SK-N-SH (cell line): Measurements from ENCODE around the gene TTC22. TPM values are rescaled to one million over a fixed set of nuclear protein-coding genes. Genes with fewer than 3 reads are reported as not detected.

Experiments
- CTCF ChIA-PET: fragments of 300-600, 350-600 bp; formaldehyde crosslinking; extraction: SDS; loops from one replicate; lab custom pipeline; 2021; lab: Yijun Ruan, JAX
- POLR2A ChIA-PET: fragments of 350-600 bp; sonication (Branson Sonifier 250); formaldehyde crosslinking; extraction: SDS; loops from one replicate; lab custom pipeline; 2020; ENCODE audit warnings: antibody characterized with exemption, inconsistent platforms; lab: Yijun Ruan, JAX
- DNase-seq: peaks from one replicate; pipeline ENCODE4 v3.0.0; 2012
- H2AFZ ChIP-seq: fragments of 200-600 bp; sonication (generic); 2 replicates; pipeline ENCODE4 v1.8.1; 2016; ENCODE audit warnings: antibody characterized with exemption, mild to moderate bottlenecking, low read depth
- H3F3A ChIP-seq: fragments of 200-600 bp; sonication (generic); replicated peaks from 2 replicates; pipeline ENCODE3; 2016; ENCODE audit warnings: antibody characterized with exemption, mild to moderate bottlenecking; ENCODE audit not compliant: insufficient read depth
- H3K27ac ChIP-seq, 2 experiments: fragments of 200-500 bp in 1 of 2; fragments of 200-600 bp in 1 of 2; sonication (Bioruptor generic) in 1 of 2; sonication (generic), shearing (Covaris generic) in 1 of 2; 2 replicates each; pipeline versions ENCODE4 v1.5.1 to v1.6.1; 2014 to 2016; ENCODE audit warnings: low read depth in 2 of 2, inconsistent platforms in 1 of 2, low read length in 1 of 2, mild to moderate bottlenecking in 1 of 2, mixed read lengths in 1 of 2
- H3K27me3 ChIP-seq: fragments of 200-600 bp; sonication (generic), shearing (Covaris generic); 2 replicates; pipeline ENCODE4 v1.6.1; 2016; ENCODE audit warnings: mixed run types; ENCODE audit not compliant: insufficient read depth
- H3K36me3 ChIP-seq, 2 experiments: fragments of 200-500 bp in 1 of 2; fragments of 200-600 bp in 1 of 2; sonication (Bioruptor generic) in 1 of 2; sonication (generic) in 1 of 2; replicated peaks in 1 of 2; 2 replicates each; pipeline versions ENCODE3 to v1.5.1; 2014 to 2016; ENCODE audit warnings: low read length in 1 of 2, mild to moderate bottlenecking in 1 of 2; ENCODE audit not compliant: insufficient read depth in 2 of 2, control insufficient read depth in 1 of 2
- H3K4me1 ChIP-seq, 2 experiments: fragments of 200-500 bp in 1 of 2; fragments of 200-600 bp in 1 of 2; sonication (Bioruptor generic) in 1 of 2; sonication (generic), shearing (Covaris generic) in 1 of 2; 2 replicates each; pipeline versions ENCODE4 v1.5.1 to v1.6.1; 2014 to 2016; ENCODE audit warnings: low read depth in 1 of 2, low read length in 1 of 2, mixed run types in 1 of 2; ENCODE audit not compliant: insufficient read depth in 2 of 2, control insufficient read depth in 1 of 2
- H3K4me2 ChIP-seq: fragments of 200-600 bp; sonication (generic), shearing (Covaris generic); 2 replicates; pipeline ENCODE4 v1.6.1; 2017; ENCODE audit warnings: mixed run types
- H3K4me3 ChIP-seq, 2 experiments: fragments of 200-500 bp in 1 of 2; fragments of 200-600 bp in 1 of 2; sonication (Bioruptor generic) in 1 of 2; sonication (generic), shearing (Covaris generic) in 1 of 2; 2 replicates each; pipeline versions ENCODE4 v1.5.1 to v1.8.1; 2014 to 2016; ENCODE audit warnings: low read depth in 2 of 2, inconsistent platforms in 1 of 2, low read length in 1 of 2, mild to moderate bottlenecking in 1 of 2, mixed read lengths in 1 of 2, moderate library complexity in 1 of 2
- H3K79me2 ChIP-seq: fragments of 200-600 bp; sonication (generic); 2 replicates; pipeline ENCODE4 v1.8.1; 2017; ENCODE audit warnings: mild to moderate bottlenecking; ENCODE audit not compliant: insufficient read depth
- H3K9ac ChIP-seq: fragments of 200-600 bp; sonication (generic); 2 replicates; pipeline ENCODE4 v1.6.1; 2017; ENCODE audit warnings: mixed run types
- H3K9me2 ChIP-seq: fragments of 200-600 bp; sonication (generic); 2 replicates; pipeline ENCODE4 v1.6.1; 2017; ENCODE audit warnings: mixed run types
- H3K9me3 ChIP-seq: fragments of 200-600 bp; sonication (generic); 2 replicates; pipeline ENCODE4 v1.6.1; 2017; ENCODE audit warnings: mixed run types, mild to moderate bottlenecking, moderate library complexity
- H4K20me1 ChIP-seq: fragments of 200-600 bp; sonication (generic); 2 replicates; pipeline ENCODE4 v1.6.1; 2017; ENCODE audit warnings: mild to moderate bottlenecking, mixed run types; ENCODE audit not compliant: insufficient read depth
- CTCF ChIP-seq: fragments of 200-600 bp; sonication (generic); IDR thresholded peaks from 2 replicates; pipeline ENCODE4 v1.6.1; 2017; ENCODE audit warnings: antibody characterized with exemption, mild to moderate bottlenecking, moderate library complexity
- EZH2phosphoT487 ChIP-seq: fragments of 200-600 bp; sonication (generic); IDR thresholded peaks from 2 replicates; pipeline ENCODE4 v1.6.1; 2017; ENCODE audit warnings: low read depth, mixed run types, mild to moderate bottlenecking, antibody characterized with exemption, moderate library complexity, borderline replicate concordance
- FOSL2 ChIP-seq: IDR thresholded peaks from 2 replicates; pipeline ENCODE4 v1.4.0; 2012; ENCODE audit warnings: low read depth, mild to moderate bottlenecking, moderate library complexity, borderline replicate concordance
- FOXJ3 ChIP-seq: sonication (generic); formaldehyde crosslinking; IDR thresholded peaks from 2 replicates; pipeline ENCODE4 v1.5.1; 2020; ENCODE audit warnings: mild to moderate bottlenecking, missing genetic modification reagents
- JUND ChIP-seq: IDR thresholded peaks from 2 replicates; pipeline ENCODE4 v1.4.0; 2012
- MAX ChIP-seq: IDR thresholded peaks from 2 replicates; pipeline ENCODE4 v1.4.0; 2012; ENCODE audit warnings: low read depth
- MEF2A ChIP-seq: IDR thresholded peaks from 2 replicates; pipeline ENCODE4 v1.4.0; 2012; ENCODE audit warnings: low read depth, borderline replicate concordance
- NFIC ChIP-seq: IDR thresholded peaks from 2 replicates; pipeline ENCODE4 v1.4.0; 2012; ENCODE audit warnings: borderline replicate concordance
- POLR2AphosphoS5 ChIP-seq: IDR thresholded peaks from 2 replicates; pipeline ENCODE4 v1.6.1; 2012; ENCODE audit warnings: low read depth, low read length
- RFX5 ChIP-seq: IDR thresholded peaks from 2 replicates; pipeline ENCODE4 v1.6.1; 2012; ENCODE audit warnings: mild to moderate bottlenecking, improper control_type of control experiment, low read length
- RXRA ChIP-seq: IDR thresholded peaks from 2 replicates; pipeline ENCODE4 v1.4.0; 2012; ENCODE audit warnings: low read depth, mild to moderate bottlenecking, borderline replicate concordance
- TEAD4 ChIP-seq: IDR thresholded peaks from 2 replicates; pipeline ENCODE4 v1.4.0; 2012; ENCODE audit warnings: mild to moderate bottlenecking, borderline replicate concordance; ENCODE audit not compliant: insufficient read depth
- USF1 ChIP-seq: IDR thresholded peaks from 2 replicates; pipeline ENCODE4 v1.4.0; 2012; ENCODE audit warnings: low read depth, borderline replicate concordance
- YY1 ChIP-seq: IDR thresholded peaks from 2 replicates; pipeline ENCODE4 v1.4.0; 2012; ENCODE audit warnings: low read depth, mild to moderate bottlenecking
- ZBTB33 ChIP-seq: IDR thresholded peaks from 2 replicates; pipeline ENCODE4 v1.4.0; 2012; ENCODE audit warnings: low read depth, borderline replicate concordance
- WGBS: methylation state at CpG from one replicate; pipeline ENCODE4 v1.1.6; 2017; ENCODE audit warnings: low lambda C conversion rate; 5-methylcytosine and 5-hydroxymethylcytosine counted together
- polyA plus RNA-seq, 3 experiments: library from polyadenylated mRNA; depleted of rRNA; stranded (reverse); fragments of >200 nt; gene quantifications; 2 replicates each; pipeline ENCODE4 v1.2.3, GENCODE V29; 2012
- TF ChIP-seq, protein P1 (sequence below): fragments of 150-350 bp; IDR thresholded peaks from 2 replicates; pipeline ENCODE4 v1.6.1; 2016; ENCODE audit warnings: mild to moderate bottlenecking, low read depth, low read length
- TF ChIP-seq, protein P2 (sequence below): IDR thresholded peaks from 2 replicates; pipeline ENCODE4 v1.6.1; 2012; ENCODE audit warnings: mild to moderate bottlenecking, low read depth, low read length, moderate library complexity

TTC22 gene
- polyA plus RNA-seq, 1 of the 3 experiments (the other 2 are of a cell fraction) = not detected

DNA sequence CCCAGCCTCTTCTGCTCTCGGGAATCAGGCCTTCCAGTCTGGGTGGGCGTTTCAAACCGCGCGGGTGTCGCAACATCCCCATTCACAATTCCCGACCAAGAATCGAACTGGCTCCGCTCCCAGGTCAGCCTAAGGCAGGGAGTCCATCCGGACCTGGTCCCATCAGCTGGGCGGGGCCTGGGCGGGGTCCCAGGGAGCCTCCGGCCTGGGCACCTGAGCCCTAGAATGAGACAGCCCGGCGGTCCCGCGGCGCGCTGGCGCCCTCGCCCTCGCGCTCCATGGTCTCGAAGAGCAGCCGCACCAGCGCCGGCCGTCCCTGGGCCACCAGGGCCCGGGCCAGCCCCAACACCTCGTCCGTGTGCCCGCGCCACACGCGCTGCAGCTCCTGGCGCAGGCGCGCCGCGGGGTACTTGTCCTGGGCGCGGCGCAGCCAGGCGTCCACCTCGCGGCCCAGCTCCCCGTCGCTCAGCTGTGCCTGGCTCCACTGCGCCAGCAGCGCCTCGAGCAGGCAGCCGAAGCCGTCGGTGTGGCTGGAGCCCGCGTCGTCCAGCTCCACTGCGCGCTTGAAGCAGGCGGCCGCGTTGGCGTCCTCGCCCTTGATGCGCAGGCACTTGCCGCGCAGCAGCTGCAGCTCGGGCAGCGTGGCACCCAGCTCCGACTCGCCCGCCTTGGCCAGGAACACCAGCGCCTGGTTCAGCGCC is 19.9 kb downstream of the TTC22 start:
- H3K9me2 ChIP-seq = no peaks in the 10 kb centered on the region
- H3K9ac ChIP-seq = no peak overlapping the region
- H3K27ac ChIP-seq = no peak overlapping the region
- CTCF ChIA-PET = interaction anchor here (0.7 to 1.9 kb wide), 3 partner anchors 9 to 108 kb away, joined by 4 to 8 read pairs (median 4); no protein-coding TSS in a partner anchor
- no peak overlapping the region for H3K4me3 ChIP-seq
- WGBS = 89% methylated on average over 60 of the region's 74 CpGs
- H3K4me1 ChIP-seq = peaks cover 0 to 7% of the 10 kb centered on the region in 2 experiments; a peak in 1 of 4 replicates
- H4K20me1 ChIP-seq = no peaks in the 10 kb centered on the region
- POLR2A ChIA-PET = interaction anchor here (0.5 kb wide), 1 partner anchor 9 kb away, joined by 4 read pairs; no protein-coding TSS in a partner anchor
- no peaks in the 10 kb centered on the region for H3K9me3 ChIP-seq
- H2AFZ ChIP-seq = no peak overlapping the region
- no peaks in the 10 kb centered on the region; the same call in 1 of the 2 replicates for H3K27me3 ChIP-seq
- no peaks in the 10 kb centered on the region for H3F3A ChIP-seq
- no peak for DNase-seq
- no peak overlapping the region for H3K4me2 ChIP-seq
- no peak for TF ChIP-seq RFX5
- TF ChIP-seq MEF2A = no peak
- no peak for TF ChIP-seq FOXJ3 (CRISPR knock-in tag)
- TF ChIP-seq POLR2AphosphoS5 = no peak
- no peak for TF ChIP-seq JUND
- TF ChIP-seq FOSL2 = no peak
- TF ChIP-seq, protein P1, sequence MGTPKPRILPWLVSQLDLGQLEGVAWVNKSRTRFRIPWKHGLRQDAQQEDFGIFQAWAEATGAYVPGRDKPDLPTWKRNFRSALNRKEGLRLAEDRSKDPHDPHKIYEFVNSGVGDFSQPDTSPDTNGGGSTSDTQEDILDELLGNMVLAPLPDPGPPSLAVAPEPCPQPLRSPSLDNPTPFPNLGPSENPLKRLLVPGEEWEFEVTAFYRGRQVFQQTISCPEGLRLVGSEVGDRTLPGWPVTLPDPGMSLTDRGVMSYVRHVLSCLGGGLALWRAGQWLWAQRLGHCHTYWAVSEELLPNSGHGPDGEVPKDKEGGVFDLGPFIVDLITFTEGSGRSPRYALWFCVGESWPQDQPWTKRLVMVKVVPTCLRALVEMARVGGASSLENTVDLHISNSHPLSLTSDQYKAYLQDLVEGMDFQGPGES = no peak
- no peak for TF ChIP-seq USF1
- TF ChIP-seq MAX = no peak
- no peak for TF ChIP-seq NFIC
- TF ChIP-seq, protein P2, sequence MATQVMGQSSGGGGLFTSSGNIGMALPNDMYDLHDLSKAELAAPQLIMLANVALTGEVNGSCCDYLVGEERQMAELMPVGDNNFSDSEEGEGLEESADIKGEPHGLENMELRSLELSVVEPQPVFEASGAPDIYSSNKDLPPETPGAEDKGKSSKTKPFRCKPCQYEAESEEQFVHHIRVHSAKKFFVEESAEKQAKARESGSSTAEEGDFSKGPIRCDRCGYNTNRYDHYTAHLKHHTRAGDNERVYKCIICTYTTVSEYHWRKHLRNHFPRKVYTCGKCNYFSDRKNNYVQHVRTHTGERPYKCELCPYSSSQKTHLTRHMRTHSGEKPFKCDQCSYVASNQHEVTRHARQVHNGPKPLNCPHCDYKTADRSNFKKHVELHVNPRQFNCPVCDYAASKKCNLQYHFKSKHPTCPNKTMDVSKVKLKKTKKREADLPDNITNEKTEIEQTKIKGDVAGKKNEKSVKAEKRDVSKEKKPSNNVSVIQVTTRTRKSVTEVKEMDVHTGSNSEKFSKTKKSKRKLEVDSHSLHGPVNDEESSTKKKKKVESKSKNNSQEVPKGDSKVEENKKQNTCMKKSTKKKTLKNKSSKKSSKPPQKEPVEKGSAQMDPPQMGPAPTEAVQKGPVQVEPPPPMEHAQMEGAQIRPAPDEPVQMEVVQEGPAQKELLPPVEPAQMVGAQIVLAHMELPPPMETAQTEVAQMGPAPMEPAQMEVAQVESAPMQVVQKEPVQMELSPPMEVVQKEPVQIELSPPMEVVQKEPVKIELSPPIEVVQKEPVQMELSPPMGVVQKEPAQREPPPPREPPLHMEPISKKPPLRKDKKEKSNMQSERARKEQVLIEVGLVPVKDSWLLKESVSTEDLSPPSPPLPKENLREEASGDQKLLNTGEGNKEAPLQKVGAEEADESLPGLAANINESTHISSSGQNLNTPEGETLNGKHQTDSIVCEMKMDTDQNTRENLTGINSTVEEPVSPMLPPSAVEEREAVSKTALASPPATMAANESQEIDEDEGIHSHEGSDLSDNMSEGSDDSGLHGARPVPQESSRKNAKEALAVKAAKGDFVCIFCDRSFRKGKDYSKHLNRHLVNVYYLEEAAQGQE = no peak
- no peak for TF ChIP-seq ZBTB33
- TF ChIP-seq RXRA = no peak
- TF ChIP-seq CTCF = no peak
- no peak for TF ChIP-seq EZH2phosphoT487
- TF ChIP-seq YY1 = no peak
- TF ChIP-seq TEAD4 = no peak
- H3K36me3 ChIP-seq = no peaks in the 10 kb centered on the region
- no peaks in the 10 kb centered on the region for H3K79me2 ChIP-seq
